A549 (cell line): Measurements from ENCODE around the gene TJP3. TPM values are rescaled to one million over a fixed set of nuclear protein-coding genes. Genes with fewer than 3 reads are reported as not detected.

ENCODE experiments used
- ATAC-seq, 2 experiments: fragments of 200-7000 bp in 1 of 2; fragments of >200 bp in 1 of 2; cut with Nextera tagmentation in 1 of 2; cut with Tn5 transposase in 1 of 2; 3 replicates each; pipeline versions ENCODE4 v1.8.0 to v1.9.1; 2018 to 2020; ENCODE audit warnings: mild to moderate bottlenecking in 1 of 2, moderate library complexity in 1 of 2
- CTCF ChIA-PET: fragments of 300-600 bp; sonication (Branson Sonifier 250); formaldehyde crosslinking; extraction: SDS; loops from one replicate; lab custom pipeline; 2021; ENCODE audit warnings: antibody characterized with exemption, inconsistent platforms; lab: Yijun Ruan, JAX
- POLR2A ChIA-PET: fragments of 350-600 bp; formaldehyde crosslinking; extraction: SDS; loops from one replicate; lab custom pipeline; 2021; ENCODE audit warnings: antibody characterized with exemption, inconsistent platforms; lab: Yijun Ruan, JAX
- DNase-seq, 2 experiments: peaks; one replicate each; pipeline versions ENCODE4 v3.0.0 to v3.0.0-alpha.2; 2011 to 2016; ENCODE audit warnings: low read depth in 1 of 2, low spot score in 1 of 2
- FAIRE-seq: peaks from 2 replicates; lab custom pipeline; 2011; peaks lifted over from hg19 to GRCh38; lab: Jason Lieb, UNC
- H3K27ac ChIP-seq, 2 experiments: fragments of >200 bp; sonication (Bioruptor Twin); formaldehyde crosslinking; 3 replicates each; pipeline ENCODE4 v1.5.1; 2016 to 2017
- H3K4me1 ChIP-seq: fragments of >200 bp; sonication (Bioruptor Twin); formaldehyde crosslinking; 3 replicates; pipeline ENCODE4 v1.6.1; 2016
- H3K4me2 ChIP-seq: fragments of >200 bp; sonication (Bioruptor Twin); formaldehyde crosslinking; 3 replicates; pipeline ENCODE4 v1.6.1; 2016
- H3K4me3 ChIP-seq: fragments of >200 bp; sonication (Bioruptor Twin); formaldehyde crosslinking; 3 replicates; pipeline ENCODE4 v1.5.1; 2016
- H3K9me3 ChIP-seq: fragments of >200 bp; sonication (Bioruptor Twin); formaldehyde crosslinking; 3 replicates; pipeline ENCODE4 v1.6.1; 2016
- ATOH8 ChIP-seq: fragments of 250-450 bp; sonication (Bioruptor Pico); IDR thresholded peaks from 2 replicates; pipeline ENCODE4 v1.5.0; 2020; ENCODE audit warnings: low read depth, mild to moderate bottlenecking, moderate library complexity
- BCL3 ChIP-seq: fragments of >200 bp; sonication (Bioruptor Twin); formaldehyde crosslinking; IDR thresholded peaks from 3 replicates; pipeline ENCODE4 v1.6.1; 2016
- CBX2 ChIP-seq: fragments of 200-600 bp; sonication (generic); IDR thresholded peaks from 2 replicates; pipeline ENCODE4 v1.6.1; 2016; ENCODE audit warnings: low read depth, mild to moderate bottlenecking, borderline replicate concordance
- CTCF ChIP-seq: fragments of >200 bp; sonication (Bioruptor Twin); formaldehyde crosslinking; IDR thresholded peaks from 3 replicates; pipeline ENCODE4 v1.5.1; 2016
- EP300 ChIP-seq, 2 experiments: fragments of >200 bp; sonication (Bioruptor Twin); formaldehyde crosslinking; IDR thresholded peaks; 2 replicates in 1 of 2; 3 replicates in 1 of 2; pipeline ENCODE4 v1.6.1; 2016 to 2017
- ESRRA ChIP-seq: fragments of 150-350 bp; IDR thresholded peaks from 2 replicates; pipeline ENCODE4 v1.6.1; 2014; ENCODE audit warnings: mild to moderate bottlenecking, low read length, borderline replicate concordance
- FOSL2 ChIP-seq, 2 experiments: fragments of 450-650 bp in 1 of 2; fragments of >200 bp in 1 of 2; sonication (Bioruptor Twin) in 1 of 2; formaldehyde crosslinking; IDR thresholded peaks; 2 replicates each; pipeline versions ENCODE4 v1.5.0 to v1.6.1; 2016 to 2020; ENCODE audit warnings: mild to moderate bottlenecking in 1 of 2, moderate library complexity in 1 of 2
- HDAC2 ChIP-seq: fragments of 200-600 bp; sonication (generic); IDR thresholded peaks from 2 replicates; pipeline ENCODE4 v1.6.1; 2016
- JUNB ChIP-seq: fragments of >200 bp; sonication (Bioruptor Twin); formaldehyde crosslinking; IDR thresholded peaks from 2 replicates; pipeline ENCODE4 v1.6.1; 2016
- KDM1A ChIP-seq: fragments of 200-600 bp; sonication (generic); IDR thresholded peaks from 2 replicates; pipeline ENCODE4 v1.6.1; 2016; ENCODE audit warnings: low read depth, mild to moderate bottlenecking
- MAFK ChIP-seq: fragments of 450-650 bp; IDR thresholded peaks from 2 replicates; pipeline ENCODE4 v1.6.1; 2014; ENCODE audit not compliant: partially characterized antibody
- NFE2L2 ChIP-seq: fragments of 150-350 bp; conservative IDR thresholded peaks from 2 replicates; pipeline ENCODE4 v1.6.1; 2014; ENCODE audit warnings: low read length
- NR3C1 ChIP-seq: fragments of >200 bp; sonication (Bioruptor Twin); formaldehyde crosslinking; IDR thresholded peaks from 3 replicates; pipeline ENCODE4 v1.6.1; 2017
- PBX3 ChIP-seq: IDR thresholded peaks from 2 replicates; pipeline ENCODE4 v1.6.1; 2012
- RAD21 ChIP-seq, 2 experiments: fragments of >200 bp in 1 of 2; sonication (Bioruptor Twin) in 1 of 2; formaldehyde crosslinking in 1 of 2; IDR thresholded peaks in 1 of 2; conservative IDR thresholded peaks in 1 of 2; 2 replicates in 1 of 2; 3 replicates in 1 of 2; pipeline ENCODE4 v1.6.1; 2012 to 2018; ENCODE audit warnings: inconsistent platforms in 1 of 2
- RNF2 ChIP-seq: fragments of 200-600 bp; sonication (generic); IDR thresholded peaks from 2 replicates; pipeline ENCODE4 v1.6.1; 2016; ENCODE audit warnings: low read depth, mild to moderate bottlenecking, antibody characterized with exemption, moderate library complexity, borderline replicate concordance
- TFCP2L1 ChIP-seq: fragments of 250-450 bp; sonication (Bioruptor Pico); IDR thresholded peaks from 2 replicates; pipeline ENCODE4 v1.5.0; 2021; ENCODE audit warnings: mild to moderate bottlenecking
- TP53 ChIP-seq: fragments of 250-450 bp; sonication (Bioruptor Pico); IDR thresholded peaks from 2 replicates; pipeline ENCODE4 v1.5.0; 2021; ENCODE audit warnings: mild to moderate bottlenecking, moderate library complexity
- ZNF302 ChIP-seq: fragments of 250-450 bp; sonication (Bioruptor Pico); IDR thresholded peaks from 2 replicates; pipeline ENCODE4 v1.9.0; 2021; ENCODE audit warnings: inconsistent platforms, mild to moderate bottlenecking, moderate library complexity
- ZSCAN20 ChIP-seq: fragments of 250-450 bp; sonication (Bioruptor Pico); IDR thresholded peaks from 2 replicates; pipeline ENCODE4 v1.8.0; 2022; ENCODE audit warnings: mild to moderate bottlenecking, moderate library complexity
- WGBS: methylation state at CpG from one replicate; pipeline ENCODE4 v1.1.6; 2017; ENCODE audit errors: missing lambda C conversion rate; 5-methylcytosine and 5-hydroxymethylcytosine counted together
- polyA plus RNA-seq, 4 experiments: library from polyadenylated mRNA; depleted of rRNA in 3 of 4; stranded (reverse); fragments of >200 nt; fragmentation: RNase III in 1 of 4; extraction: RNeasy Plus Mini Kit Qiagen cat#74134 plus additional on column Dnase treatment in 1 of 4; gene quantifications; 2 replicates in 3 of 4; 3 replicates in 1 of 4; pipeline ENCODE4 v1.2.3, GENCODE V29; 2011 to 2017
- TF ChIP-seq, protein P1 (sequence below): IDR thresholded peaks from 2 replicates; pipeline ENCODE4 v1.6.1; 2012; ENCODE audit warnings: low read depth, borderline replicate concordance

Gene TJP3
- polyA plus RNA-seq, 2 of the 4 experiments (the other 2 are of a cell fraction), result 1.5 to 2.3 TPM

- H3K4me2 ChIP-seq, result no peak overlapping the region
- no peak overlapping the region for H3K4me3 ChIP-seq
- POLR2A ChIA-PET, result no interaction called here
- ATAC-seq (no peak), DNase-seq (no peak), FAIRE-seq (no peak)
- 0 out of 3 replicates have a peak, but pooled peaks cover 4% of the 10 kb centered on the region for H3K4me1 ChIP-seq
- CTCF ChIA-PET, result no interaction called here
- H3K27ac ChIP-seq, result no peak overlapping the region
- peaks cover 4% of the 10 kb centered on the region; the same call in 1 of the 3 replicates for H3K9me3 ChIP-seq
- TF ChIP-seq HDAC2 (no peak), NR3C1 (no peak), ATOH8 (CRISPR knock-in tag) (no peak), BCL3 (no peak), PBX3 (no peak), CTCF (no peak), NFE2L2 (no peak), TFCP2L1 (no peak), RAD21 (conservative IDR thresholded peaks at IDR 0.05 in 1 of 2, IDR thresholded peaks at IDR 0.05 in 1 of 2) (no peak), KDM1A (no peak), CBX2 (no peak), ZSCAN20 (CRISPR knock-in tag) (no peak), RNF2 (no peak), EP300 (IDR thresholded peaks at IDR 0.05) (no peak), ESRRA (no peak), TP53 (CRISPR knock-in tag) (no peak), MAFK (no peak)
- TF ChIP-seq, protein P1, sequence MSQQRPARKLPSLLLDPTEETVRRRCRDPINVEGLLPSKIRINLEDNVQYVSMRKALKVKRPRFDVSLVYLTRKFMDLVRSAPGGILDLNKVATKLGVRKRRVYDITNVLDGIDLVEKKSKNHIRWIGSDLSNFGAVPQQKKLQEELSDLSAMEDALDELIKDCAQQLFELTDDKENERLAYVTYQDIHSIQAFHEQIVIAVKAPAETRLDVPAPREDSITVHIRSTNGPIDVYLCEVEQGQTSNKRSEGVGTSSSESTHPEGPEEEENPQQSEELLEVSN, result no peak
- WGBS, result 82% methylated on average over 8 of the region's 8 CpGs
Observed at GRCh38 chr19:3684817-3685410, 23.3 kb upstream of the TJP3 start.

DNA sequence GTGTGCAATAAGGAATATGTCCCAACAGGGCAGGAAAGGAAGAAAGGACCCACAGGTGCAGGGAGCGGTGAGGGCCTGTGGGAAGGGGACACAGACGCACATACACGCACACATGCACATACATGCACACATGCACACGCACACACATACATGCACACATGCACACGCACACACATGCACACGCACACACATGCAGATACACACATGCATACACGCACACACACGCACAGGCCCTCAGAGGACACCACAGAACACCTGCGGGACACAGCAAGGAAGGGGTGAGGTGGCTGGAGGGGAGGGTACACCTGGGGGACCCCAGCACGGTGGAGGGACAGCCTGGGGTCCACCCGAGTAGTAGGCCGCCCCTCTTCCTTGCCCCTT, 20.8 kb upstream of the TJP3 start:
- H3K4me2 ChIP-seq, result no peak overlapping the region
- no peak overlapping the region for H3K4me3 ChIP-seq
- 0 out of 3 replicates have a peak, but pooled peaks cover 4% of the 10 kb centered on the region for H3K4me1 ChIP-seq
- POLR2A ChIA-PET, result no interaction called here
- DNase-seq (no peak), FAIRE-seq (no peak), ATAC-seq (no peak)
- TF ChIP-seq JUNB (no peak), FOSL2 (IDR thresholded peaks at IDR 0.05) (no peak), FOSL2 (CRISPR knock-in tag; IDR thresholded peaks at IDR 0.05) (no peak), ZNF302 (CRISPR knock-in tag) (no peak), EP300 (IDR thresholded peaks at IDR 0.05) (no peak)
- 72% methylated on average over 9 of the region's 12 CpGs for WGBS
- H3K27ac ChIP-seq, result no peak overlapping the region
- peaks cover 4% of the 10 kb centered on the region; the same call in 1 of the 3 replicates for H3K9me3 ChIP-seq
- CTCF ChIA-PET, result interaction anchor here (2.2 kb wide), 1 partner anchor 13 kb away, joined by 6 read pairs; the partner anchor contains the start of gene PIP5K1C
